GM12878 (cell line): ENCODE measurements around the gene RCC1. TPM values are rescaled to one million over a fixed set of nuclear protein-coding genes. Genes with fewer than 3 reads are reported as not detected.

Source experiments
- ATAC-seq: fragments of 200-7000 bp; cut with Tn5 transposase; 3 replicates; pipeline ENCODE4 v1.9.1; 2020; ENCODE audit warnings: mild to moderate bottlenecking, moderate library complexity
- BruUV-seq: library from RNA; stranded (reverse); fragments of 400-500 nt; replicated peaks from 2 replicates; lab custom pipeline; 2021; lab: Mats Ljungman, UMichigan
- CTCF ChIA-PET: fragments of 300-600 bp; sonication (Branson Sonifier 250); formaldehyde crosslinking; extraction: SDS; loops from one replicate; lab custom pipeline; 2021; ENCODE audit warnings: inconsistent platforms; lab: Yijun Ruan, JAX
- POLR2A ChIA-PET: fragments of 350-600 bp; formaldehyde crosslinking; extraction: SDS; loops from one replicate; lab custom pipeline; 2021; ENCODE audit warnings: inconsistent platforms; lab: Charles Lee
- RAD21 ChIA-PET: fragments of 300-600 bp; sonication (Branson Sonifier 250); formaldehyde crosslinking; loops from one replicate; lab custom pipeline; 2023; ENCODE audit warnings: antibody characterized with exemption; ENCODE audit not compliant: unreplicated experiment; lab: Charles Lee
- SMC1A ChIA-PET: fragments of 300-600 bp; sonication (Branson Sonifier 250); formaldehyde crosslinking; loops from one replicate; lab custom pipeline; 2023; ENCODE audit not compliant: unreplicated experiment, uncharacterized antibody; lab: Charles Lee
- DNase-seq: peaks from one replicate; pipeline ENCODE4 v3.0.0-alpha.2; 2011; ENCODE audit warnings: low read depth, low spot score
- FAIRE-seq: peaks from 3 replicates; lab custom pipeline; 2011; peaks lifted over from hg19 to GRCh38; lab: Jason Lieb, UNC
- H2AFZ ChIP-seq: 2 replicates; pipeline ENCODE4 v1.6.0; 2011; ENCODE audit warnings: low read depth, low read length, control low read depth; ENCODE audit not compliant: control insufficient read depth
- H3K27ac ChIP-seq: 2 replicates; pipeline ENCODE4 v1.5.1; 2011; ENCODE audit warnings: control low read depth; ENCODE audit not compliant: control insufficient read depth, insufficient read depth
- H3K27me3 ChIP-seq, 2 experiments: replicated peaks in 1 of 2; 2 replicates each; pipeline versions ENCODE4 v1.6.0 to v1.6.1; 2011; ENCODE audit warnings: low read length in 1 of 2; ENCODE audit not compliant: control insufficient read depth in 2 of 2, insufficient read depth in 2 of 2
- H3K36me3 ChIP-seq, 2 experiments: 2 replicates each; pipeline ENCODE4 v1.5.1; 2011; ENCODE audit warnings: low read length in 1 of 2; ENCODE audit not compliant: control insufficient read depth in 2 of 2, insufficient read depth in 2 of 2
- H3K4me1 ChIP-seq: 2 replicates; pipeline ENCODE4 v1.6.1; 2011; ENCODE audit warnings: mild to moderate bottlenecking, low read length, moderate library complexity, mixed read lengths; ENCODE audit not compliant: control insufficient read depth, insufficient read depth
- H3K4me2 ChIP-seq: 2 replicates; pipeline ENCODE4 v1.6.0; 2011; ENCODE audit warnings: control low read depth; ENCODE audit not compliant: control insufficient read depth, insufficient read depth
- H3K4me3 ChIP-seq: fragments of 200-600 bp; sonication (generic); 2 replicates; pipeline ENCODE4 v1.5.1; 2016
- H3K79me2 ChIP-seq: 2 replicates; pipeline ENCODE4 v1.6.0; 2011; ENCODE audit warnings: low read length; ENCODE audit not compliant: control insufficient read depth, insufficient read depth
- H3K9ac ChIP-seq: 2 replicates; pipeline ENCODE4 v1.8.0; 2011; ENCODE audit warnings: low read length, control low read depth, mixed read lengths; ENCODE audit not compliant: control insufficient read depth, insufficient read depth
- H3K9me3 ChIP-seq: replicated peaks from 3 replicates; pipeline ENCODE4 v1.5.1; 2011; ENCODE audit warnings: mild to moderate bottlenecking, low read length; ENCODE audit not compliant: control insufficient read depth, insufficient read depth
- H4K20me1 ChIP-seq: 2 replicates; pipeline ENCODE4 v1.6.0; 2011; ENCODE audit not compliant: control insufficient read depth, insufficient read depth
- HDGF ChIP-seq: fragments of 450-650 bp; IDR thresholded peaks from 2 replicates; pipeline ENCODE4 v1.6.1; 2016; ENCODE audit warnings: antibody characterized with exemption
- MEF2B ChIP-seq: fragments of 450-650 bp; IDR thresholded peaks from 2 replicates; pipeline ENCODE4 v1.6.1; 2018; ENCODE audit warnings: mild to moderate bottlenecking, moderate library complexity; ENCODE audit not compliant: partially characterized antibody, poor library complexity, severe bottlenecking
- RUNX3 ChIP-seq: IDR thresholded peaks from 2 replicates; pipeline ENCODE4 v1.6.1; 2012; ENCODE audit warnings: low read length, inconsistent platforms
- SRF ChIP-seq, 2 experiments: IDR thresholded peaks; 2 replicates each; pipeline ENCODE4 v1.6.1; 2011; ENCODE audit warnings: low read depth in 2 of 2, low read length in 2 of 2, mild to moderate bottlenecking in 1 of 2, moderate library complexity in 1 of 2
- YBX1 ChIP-seq: fragments of 450-650 bp; IDR thresholded peaks from 2 replicates; pipeline ENCODE4 v1.6.1; 2016; ENCODE audit warnings: antibody characterized with exemption
- ZBTB4 ChIP-seq: fragments of 450-650 bp; formaldehyde crosslinking; IDR thresholded peaks from 2 replicates; pipeline ENCODE4 v1.4.0; 2022; ENCODE audit warnings: mild to moderate bottlenecking, moderate library complexity
- WGBS: methylation state at CpG from one replicate; pipeline ENCODE4 v1.1.6; 2016; ENCODE audit warnings: low lambda C conversion rate; ENCODE audit not compliant: insufficient replicate concordance, insufficient coverage; ENCODE audit errors: missing lambda C conversion rate; 5-methylcytosine and 5-hydroxymethylcytosine counted together
- in situ Hi-C: fragments of 300-500 bp; cut with MboI; formaldehyde crosslinking; loops from 9 replicates; pipeline ENCODE4 v1.14.3; 2018; ENCODE audit warnings: mixed read lengths
- intact Hi-C: fragments of 100-400 bp; cut with micrococcal nuclease; formaldehyde crosslinking; loops from one replicate; pipeline ENCODE4 v1.14.2; 2022; ENCODE audit not compliant: unreplicated experiment
- polyA plus RNA-seq, 11 experiments: library from polyadenylated mRNA; depleted of rRNA in 4 of 11; unstranded in 6 of 11; stranded (reverse) in 5 of 11; fragments of >200 nt; fragmentation: Nextera tagmentation in 4 of 11; fragmentation: Illumina TruSeq in 1 of 11; extraction: Ambion mirVana in 4 of 11; extraction: Trizol in 1 of 11; gene quantifications; 1 replicate in 1 of 11; 2 replicates in 10 of 11; pipeline versions ENCODE4 v1.2.1 to v1.2.3, GENCODE V29; 2011 to 2016; ENCODE audit warnings: inconsistent platforms in 2 of 11, missing spikeins in 2 of 11, low read depth in 1 of 11
- total RNA-seq, 4 experiments: library from RNA; depleted of rRNA in 3 of 4; stranded (reverse); fragments of >200 nt in 3 of 4; fragmentation: Illumina TruSeq in 1 of 4; extraction: Trizol in 1 of 4; gene quantifications; 2 replicates each; pipeline versions ENCODE4 v1.2.1 to v1.2.3, GENCODE V29; 2013 to 2021

The RCC1 gene
- total and polyA plus RNA-seq, 10 of the 15 experiments (the other 5 are each of a cell fraction or from before 2014, with no cell fraction given) = 8.3 to 99.4 (median 74.6) TPM

GRCh38 chr1:28517649-28517999, 11.8 kb downstream of the RCC1 start:
- no peak for FAIRE-seq

More at GRCh38 chr1:28517649-28517999, 11.8 kb downstream of the RCC1 start:
- Histone ChIP-seq H3K9me3 (no peaks in the 10 kb centered on the region), H2AFZ (no peak overlapping the region; the same call in 1 of the 2 replicates), H4K20me1 (no peaks in the 10 kb centered on the region; the same call in 1 of the 2 replicates), H3K27ac (no peak overlapping the region; the same call in 1 of the 2 replicates), H3K79me2 (peaks cover 39% of the 10 kb centered on the region), H3K36me3 (peaks cover 0 to 2% of the 10 kb centered on the region in 2 experiments; a peak in 3 of 4 replicates), H3K9ac (no peak overlapping the region; the same call in 1 of the 2 replicates), H3K4me2 (peak overlapping the region; percentile 66), H3K4me3 (peak overlapping the region; percentile 80), H3K4me1 (peaks cover 18% of the 10 kb centered on the region), H3K27me3 (no peaks in the 10 kb centered on the region)
- ChIA-PET CTCF (interaction anchor here (0.7 to 8.0 kb wide), 7 partner anchors 34 to 158 kb away, joined by 3 to 95 read pairs (median 4); no protein-coding TSS in a partner anchor), POLR2A (interaction anchor here (0.6 to 3.2 kb wide), 3 partner anchors 9 to 310 kb away, joined by 3 to 21 read pairs (median 7); no protein-coding TSS in a partner anchor), SMC1A (interaction anchor here (1.0 to 8.4 kb wide), 6 partner anchors 10 to 108 kb away, joined by 3 to 57 read pairs (median 4); no protein-coding TSS in a partner anchor), RAD21 (interaction anchor here (1.8 to 4.4 kb wide), 2 partner anchors 61 to 85 kb away, joined by 12 to 32 read pairs; no protein-coding TSS in a partner anchor)
- TF ChIP-seq MEF2B (peak; percentile 8), RUNX3 (no peak), SRF (IDR thresholded peaks at IDR 0.05; ENCODE audit: low read depth in 2 of 2, low read length in 2 of 2) (no peak), YBX1 (no peak), HDGF (0 out of 2 replicates have a peak, but pooled peaks have one; percentile 63), ZBTB4 (no peak)
- intact Hi-C loops (loop anchor here (5.0 kb wide), 2 partner anchors 100 to 125 kb away; partner anchors contain the start of gene TAF12), in situ Hi-C loops (loop anchor here (5.0 kb wide), 2 partner anchors 85 to 360 kb away; no protein-coding TSS in a partner anchor)
- 19% methylated on average over 7 of the region's 7 CpGs for WGBS
- DNase-seq = no peak
- no TSS peak for BruUV-seq
- peak; percentile 2 for ATAC-seq
